Adrenal gland (tissue), 5 donors: ENCODE data around the gene MARF1.

Source experiments
- POLR2A ChIP-seq, 2 donors: fragments of 450-650 bp; IDR thresholded peaks; one replicate each; pipeline ENCODE4 v1.6.1; 2017; ENCODE audit warnings: antibody characterized with exemption in 2 of 2, mild to moderate bottlenecking in 2 of 2, moderate library complexity in 1 of 2
- TF ChIP-seq, protein P1 (sequence below), 6 experiments: fragments of 450-650 bp in 4 of 6; fragments of 200-600 bp in 2 of 6; sonication (generic) in 1 of 6; IDR thresholded peaks; 1 replicate in 5 of 6; 2 replicates in 1 of 6; pipeline versions ENCODE4 v1.5.1 to v1.8.0; 2016 to 2021; ENCODE audit warnings: antibody characterized with exemption in 6 of 6, mild to moderate bottlenecking in 2 of 6, moderate library complexity in 1 of 6
- donor health status: DM: no; HTN: no; CAD: no.

DNA sequence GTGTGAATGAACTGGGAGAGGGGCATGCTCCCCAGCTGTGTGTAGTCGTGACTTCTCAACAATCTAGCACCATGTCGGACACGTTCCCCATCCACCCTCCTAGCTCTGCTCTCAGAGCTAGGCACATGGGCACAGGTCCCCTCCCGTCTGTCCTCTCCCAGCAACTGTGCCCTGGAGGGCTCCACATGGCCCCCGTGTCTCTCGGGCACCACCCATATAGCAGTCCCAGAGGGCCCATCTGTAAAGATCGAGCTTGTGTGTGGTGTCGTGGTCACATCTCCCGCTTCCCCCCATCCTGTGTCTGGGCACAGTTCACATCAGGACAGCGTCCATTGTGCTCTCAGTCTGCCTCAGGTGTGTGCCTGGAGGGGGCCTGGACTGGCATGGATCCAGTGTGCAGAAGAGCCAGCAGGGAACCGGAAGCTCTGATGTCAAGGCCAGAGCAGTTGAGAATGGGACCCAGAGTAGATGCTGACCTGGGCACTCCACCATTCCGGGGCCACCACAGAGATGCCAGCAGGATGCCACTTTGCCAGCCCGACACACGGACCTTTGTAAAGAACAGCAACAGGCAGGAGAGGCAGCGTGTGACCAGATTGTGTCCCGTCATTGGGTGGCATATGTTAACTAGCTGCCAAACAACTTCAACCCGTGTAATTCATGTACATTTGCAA is 55.7 kb downstream of the MARF1 start:
- TF ChIP-seq, protein P1, sequence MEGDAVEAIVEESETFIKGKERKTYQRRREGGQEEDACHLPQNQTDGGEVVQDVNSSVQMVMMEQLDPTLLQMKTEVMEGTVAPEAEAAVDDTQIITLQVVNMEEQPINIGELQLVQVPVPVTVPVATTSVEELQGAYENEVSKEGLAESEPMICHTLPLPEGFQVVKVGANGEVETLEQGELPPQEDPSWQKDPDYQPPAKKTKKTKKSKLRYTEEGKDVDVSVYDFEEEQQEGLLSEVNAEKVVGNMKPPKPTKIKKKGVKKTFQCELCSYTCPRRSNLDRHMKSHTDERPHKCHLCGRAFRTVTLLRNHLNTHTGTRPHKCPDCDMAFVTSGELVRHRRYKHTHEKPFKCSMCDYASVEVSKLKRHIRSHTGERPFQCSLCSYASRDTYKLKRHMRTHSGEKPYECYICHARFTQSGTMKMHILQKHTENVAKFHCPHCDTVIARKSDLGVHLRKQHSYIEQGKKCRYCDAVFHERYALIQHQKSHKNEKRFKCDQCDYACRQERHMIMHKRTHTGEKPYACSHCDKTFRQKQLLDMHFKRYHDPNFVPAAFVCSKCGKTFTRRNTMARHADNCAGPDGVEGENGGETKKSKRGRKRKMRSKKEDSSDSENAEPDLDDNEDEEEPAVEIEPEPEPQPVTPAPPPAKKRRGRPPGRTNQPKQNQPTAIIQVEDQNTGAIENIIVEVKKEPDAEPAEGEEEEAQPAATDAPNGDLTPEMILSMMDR (IDR thresholded peaks at IDR 0.05): no peak
- TF ChIP-seq POLR2A (IDR thresholded peaks at IDR 0.05): no peak
